ENCODE results near the gene PTPRN2.

PTPRN2 gene

DNA sequence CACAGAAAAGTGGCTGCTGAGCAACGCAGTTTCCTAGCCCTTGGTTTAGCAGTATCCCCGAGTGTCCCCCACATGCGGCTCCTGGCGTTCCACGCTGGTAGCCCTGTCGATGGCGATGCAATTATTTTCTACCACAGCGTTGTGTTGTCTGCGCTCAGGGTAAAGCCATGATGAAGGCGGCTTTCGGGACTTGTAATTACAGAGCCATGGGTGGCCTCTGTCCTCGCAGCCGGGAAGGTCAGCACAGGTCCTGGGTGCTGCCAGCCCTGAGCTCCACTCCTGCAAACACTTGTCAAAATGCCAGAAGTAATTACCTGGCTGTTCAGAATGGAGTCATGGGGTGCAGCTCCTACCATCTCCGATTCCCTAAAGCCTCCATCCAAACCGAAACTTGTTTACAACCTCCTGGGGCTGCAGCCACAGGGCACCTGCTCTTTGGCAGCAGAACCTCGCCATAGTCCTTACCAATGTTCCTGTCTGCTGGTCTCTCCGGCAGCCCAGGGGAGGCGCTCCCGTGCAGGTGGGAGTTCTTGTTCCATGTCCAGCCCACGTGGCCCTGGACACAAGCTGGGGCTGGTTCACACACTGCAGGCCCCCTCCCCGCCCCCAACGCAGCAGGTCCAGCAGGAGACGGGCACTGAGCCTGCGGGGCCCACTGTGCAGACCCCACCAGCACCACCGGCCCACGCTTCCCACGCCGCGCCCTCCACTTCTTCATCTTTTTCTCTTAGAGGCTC lies 512.6 kb downstream of the PTPRN2 start:
- H3K4me3 ChIP-seq (ENCODE audit: low read depth, low read length) = no peak overlapping the region
- TF ChIP-seq, protein P1, sequence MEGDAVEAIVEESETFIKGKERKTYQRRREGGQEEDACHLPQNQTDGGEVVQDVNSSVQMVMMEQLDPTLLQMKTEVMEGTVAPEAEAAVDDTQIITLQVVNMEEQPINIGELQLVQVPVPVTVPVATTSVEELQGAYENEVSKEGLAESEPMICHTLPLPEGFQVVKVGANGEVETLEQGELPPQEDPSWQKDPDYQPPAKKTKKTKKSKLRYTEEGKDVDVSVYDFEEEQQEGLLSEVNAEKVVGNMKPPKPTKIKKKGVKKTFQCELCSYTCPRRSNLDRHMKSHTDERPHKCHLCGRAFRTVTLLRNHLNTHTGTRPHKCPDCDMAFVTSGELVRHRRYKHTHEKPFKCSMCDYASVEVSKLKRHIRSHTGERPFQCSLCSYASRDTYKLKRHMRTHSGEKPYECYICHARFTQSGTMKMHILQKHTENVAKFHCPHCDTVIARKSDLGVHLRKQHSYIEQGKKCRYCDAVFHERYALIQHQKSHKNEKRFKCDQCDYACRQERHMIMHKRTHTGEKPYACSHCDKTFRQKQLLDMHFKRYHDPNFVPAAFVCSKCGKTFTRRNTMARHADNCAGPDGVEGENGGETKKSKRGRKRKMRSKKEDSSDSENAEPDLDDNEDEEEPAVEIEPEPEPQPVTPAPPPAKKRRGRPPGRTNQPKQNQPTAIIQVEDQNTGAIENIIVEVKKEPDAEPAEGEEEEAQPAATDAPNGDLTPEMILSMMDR (IDR thresholded peaks at IDR 0.05; ENCODE audit: borderline replicate concordance, insufficient read depth, low read depth, low read length) = no peak

DNA sequence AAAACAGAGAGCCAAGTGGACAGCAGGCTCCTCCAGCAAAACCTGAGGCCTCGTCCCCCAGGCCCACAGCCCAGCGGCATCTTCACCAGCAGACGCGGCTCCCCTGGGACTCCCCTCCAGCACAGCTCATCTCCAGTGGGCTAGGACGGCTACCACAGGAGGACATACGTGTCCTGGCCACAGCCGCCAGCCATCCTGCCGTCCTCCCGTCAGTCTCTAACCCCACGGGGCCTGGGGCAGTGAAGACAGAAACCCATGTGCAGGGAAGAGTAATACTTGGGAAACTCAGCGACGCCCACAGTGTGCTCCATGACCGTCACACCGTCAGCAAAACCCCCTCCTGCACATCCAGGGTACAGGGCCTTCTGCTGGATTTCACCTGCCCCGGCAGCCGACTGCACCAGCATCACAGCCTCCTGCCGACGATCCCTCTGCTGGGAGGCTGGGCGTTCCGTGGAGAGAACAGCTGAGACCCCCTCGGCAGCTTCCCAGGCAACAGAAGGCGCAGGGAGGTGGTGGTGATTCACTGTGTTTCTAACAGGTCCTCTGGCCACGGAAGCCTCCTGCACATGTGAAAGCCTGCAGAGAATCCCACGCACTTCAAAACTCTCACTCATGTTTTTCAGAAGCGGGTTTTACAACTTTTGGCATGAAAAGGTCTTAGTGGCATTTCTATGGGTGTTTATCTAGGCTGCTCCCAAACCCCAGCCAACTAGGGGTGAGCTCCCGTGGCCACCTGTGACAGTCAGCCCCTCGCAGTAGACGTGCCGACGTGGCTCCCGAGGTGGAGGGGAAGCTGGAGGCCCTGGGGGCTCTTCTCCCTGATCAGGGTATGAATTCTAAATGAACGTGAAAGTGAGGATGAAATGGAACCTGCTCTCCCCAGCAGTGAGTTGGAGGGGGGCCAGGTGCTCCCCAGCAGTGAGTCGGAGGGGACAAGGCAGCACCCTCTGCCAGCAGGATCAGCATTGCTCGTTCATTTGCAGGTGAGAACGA lies 513.5 kb downstream of the PTPRN2 start:
- TF ChIP-seq, protein P1 (IDR thresholded peaks at IDR 0.05; ENCODE audit: borderline replicate concordance, insufficient read depth, low read depth, low read length) = no peak
- no peak overlapping the region for H3K4me3 ChIP-seq (ENCODE audit: low read depth, low read length)

DNA sequence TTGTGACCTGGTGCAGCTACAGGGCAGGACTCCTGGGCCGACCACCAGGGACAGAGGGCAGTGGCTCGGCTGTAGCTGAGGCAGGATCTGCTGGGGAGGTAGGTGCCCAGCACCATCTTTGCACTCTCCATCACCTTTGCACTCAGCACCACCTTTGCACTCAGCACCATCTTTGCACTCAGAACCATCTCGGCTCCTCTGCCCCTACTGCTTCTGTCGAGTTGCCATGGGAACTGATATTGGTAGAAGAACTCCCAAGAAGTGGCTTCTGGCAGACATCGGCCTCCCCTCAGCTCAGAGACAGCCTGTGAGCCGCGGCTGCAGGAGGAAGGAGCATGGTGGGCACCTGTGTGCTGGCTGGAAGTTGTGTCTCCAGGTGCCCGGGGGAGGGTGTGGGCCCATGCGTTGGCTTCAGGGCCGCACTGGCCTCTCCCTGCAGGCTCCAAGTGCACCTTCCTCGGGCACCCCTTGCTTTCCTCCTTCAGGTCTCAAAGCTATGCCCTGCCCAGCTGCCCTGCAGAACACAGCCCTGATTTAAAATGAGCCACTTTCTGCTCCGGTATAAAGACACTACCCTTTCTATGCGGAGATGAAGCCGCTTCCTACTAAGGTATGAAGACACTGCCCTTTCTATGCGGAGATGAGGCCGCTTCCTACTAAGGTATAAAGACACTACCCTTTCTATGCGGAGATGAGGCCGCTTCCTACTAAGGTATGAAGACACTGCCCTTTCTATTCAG lies 514.5 kb downstream of the PTPRN2 start:
- no peak overlapping the region for H3K4me3 ChIP-seq (ENCODE audit: low read depth, low read length)
- TF ChIP-seq, protein P1 (IDR thresholded peaks at IDR 0.05; ENCODE audit: borderline replicate concordance, insufficient read depth, low read depth, low read length) = no peak

DNA sequence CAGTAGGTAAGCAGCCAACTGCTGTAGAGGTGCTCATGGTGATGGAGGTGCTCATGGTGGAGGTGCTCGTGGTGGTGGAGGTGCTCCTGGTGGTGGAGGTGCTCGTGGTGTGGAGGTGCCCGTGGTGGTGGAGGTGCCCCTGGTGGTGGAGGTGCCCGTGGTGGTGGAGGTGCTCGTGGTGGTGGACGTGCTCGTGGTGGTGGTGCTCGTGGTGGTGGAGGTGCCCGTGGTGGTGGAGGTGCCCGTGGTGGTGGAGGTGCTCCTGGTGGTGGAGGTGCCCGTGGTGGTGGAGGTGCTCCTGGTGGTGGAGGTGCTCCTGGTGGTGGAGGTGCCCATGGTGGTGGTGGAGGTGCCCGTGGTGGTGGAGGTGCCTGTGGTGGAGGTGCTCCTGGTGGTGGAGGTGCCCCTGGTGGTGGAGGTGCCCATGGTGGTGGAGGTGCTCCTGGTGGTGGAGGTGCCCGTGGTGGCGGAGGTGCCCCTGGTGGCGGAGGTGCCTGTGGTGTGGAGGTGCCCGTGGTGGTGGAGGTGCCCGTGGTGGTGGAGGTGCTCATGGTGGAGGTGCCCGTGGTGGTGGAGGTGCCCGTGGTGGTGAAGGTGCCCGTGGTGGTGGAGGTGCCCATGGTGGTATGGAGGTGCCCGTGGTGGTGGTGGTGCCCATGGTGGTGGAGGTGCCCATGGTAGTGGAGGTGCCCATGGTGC lies 517.3 kb downstream of the PTPRN2 start:
- H3K4me3 ChIP-seq (ENCODE audit: low read depth, low read length) = no peak overlapping the region
- TF ChIP-seq, protein P1 (IDR thresholded peaks at IDR 0.05; ENCODE audit: borderline replicate concordance, insufficient read depth, low read depth, low read length) = no peak

DNA sequence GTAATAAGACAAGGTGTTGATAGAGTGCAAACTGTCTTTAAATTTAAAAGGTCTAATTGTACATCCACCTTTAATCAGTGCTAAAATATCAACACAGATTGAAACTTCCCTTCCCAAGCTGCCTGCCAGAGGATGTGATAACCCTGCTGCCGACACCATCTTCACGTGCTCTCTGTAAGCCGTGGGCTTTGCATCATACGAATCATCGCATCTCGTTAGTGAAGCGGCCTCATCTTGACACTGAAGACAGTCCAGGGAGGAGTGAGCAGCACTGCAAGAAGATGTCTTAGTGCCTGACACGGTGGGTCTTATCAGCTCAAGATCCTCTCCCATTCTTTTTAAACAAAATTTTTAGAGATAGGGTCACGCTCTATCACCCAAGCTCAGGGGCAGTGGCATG lies 518.8 kb downstream of the PTPRN2 start:
- no peak overlapping the region for H3K4me3 ChIP-seq (ENCODE audit: low read depth, low read length)
- TF ChIP-seq, protein P1 (IDR thresholded peaks at IDR 0.05; ENCODE audit: borderline replicate concordance, insufficient read depth, low read depth, low read length) = no peak

DNA sequence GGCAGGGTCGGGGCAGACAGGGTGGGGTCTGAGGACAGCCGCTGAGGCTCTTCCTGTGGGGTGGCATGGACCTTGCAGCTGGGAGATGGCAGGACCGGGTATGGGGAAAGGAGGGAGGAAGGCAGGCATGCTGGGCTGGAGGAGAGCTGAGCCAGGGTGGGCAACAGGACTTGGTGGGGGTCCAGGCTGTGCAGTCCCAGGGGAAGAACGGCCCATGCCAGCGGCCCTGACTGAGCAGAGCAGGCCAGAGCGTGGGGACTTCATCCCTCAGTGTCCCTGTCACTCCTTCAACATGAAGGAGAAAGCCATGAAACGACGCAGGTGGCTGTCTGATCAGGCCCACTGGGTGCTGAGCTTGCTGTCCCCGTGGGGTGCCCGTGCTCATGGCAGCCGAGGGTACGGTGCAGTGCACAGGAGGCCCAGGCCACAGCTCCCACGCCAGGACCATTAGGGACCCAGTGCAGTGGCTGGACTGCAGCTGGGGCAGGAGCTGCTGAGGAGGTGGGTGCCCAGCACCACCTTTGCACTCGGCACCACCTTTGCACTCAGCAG lies 519.6 kb downstream of the PTPRN2 start:
- TF ChIP-seq, protein P1 (IDR thresholded peaks at IDR 0.05; ENCODE audit: borderline replicate concordance, insufficient read depth, low read depth, low read length) = no peak
- no peak overlapping the region for H3K4me3 ChIP-seq (ENCODE audit: low read depth, low read length)
